Measurements from ENCODE around the gene CTBP1. TPM values are rescaled to one million over a fixed set of nuclear protein-coding genes. Genes with fewer than 3 reads are reported as not detected.

Gene CTBP1
- total and polyA plus RNA-seq, 2 experiments from 2014 or later: 74.0 to 192 TPM

DNA sequence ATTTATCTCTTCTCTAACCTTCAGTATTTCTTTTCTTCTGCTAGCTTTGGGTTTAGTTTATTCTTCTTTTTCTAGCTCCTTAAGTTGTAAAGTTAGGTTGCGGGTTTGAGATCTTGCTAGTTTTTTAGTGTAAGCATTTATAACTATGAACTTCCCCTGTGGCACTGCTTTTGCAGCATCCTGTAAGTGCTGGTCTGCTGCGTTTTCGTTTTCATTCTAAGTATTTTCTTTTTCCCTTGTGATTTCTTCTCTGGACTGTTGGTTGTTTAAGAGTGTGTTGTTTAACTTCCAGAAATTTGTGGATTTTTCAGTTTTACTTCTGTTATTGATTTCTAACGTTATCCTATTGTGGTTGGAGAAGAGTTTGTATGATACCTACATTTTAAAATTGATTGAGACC, 11.0 kb upstream of the CTBP1 start:
- peaks cover 11% of the 10 kb centered on the region for H3K27me3 Mint-ChIP-seq (ENCODE audit: insufficient read depth, low read depth, poor library complexity)
- peaks cover 46% of the 10 kb centered on the region for H3K9me3 Mint-ChIP-seq

More for the DNA sequence above, 11.0 kb upstream of the CTBP1 start:
- Mint-ChIP-seq H3K4me3 (no peak overlapping the region), H3K27ac (no peak overlapping the region), H3K4me1 (no peaks in the 10 kb centered on the region; the same call in 2 of the 3 replicates), H3K36me3 (ENCODE audit: low read depth) (no peaks in the 10 kb centered on the region; the same call in 2 of the 3 replicates)
- no peaks in the 10 kb centered on the region for H3K36me3 ChIP-seq (ENCODE audit: insufficient read depth)
- no peaks in the 10 kb centered on the region for H4K20me1 ChIP-seq (replicated peaks; ENCODE audit: insufficient read depth)
- no peak overlapping the region for H2AFZ ChIP-seq
- H3F3A ChIP-seq (replicated peaks; ENCODE audit: low read depth): no peaks in the 10 kb centered on the region
- no peak overlapping the region for H3K27ac ChIP-seq (ENCODE audit: low read depth)
- H3K9me2 ChIP-seq (ENCODE audit: insufficient read depth): peaks cover 4% of the 10 kb centered on the region; the same call in 1 of the 2 replicates
- no peak overlapping the region for H3K4me2 ChIP-seq
- TF ChIP-seq ZNF114 (CRISPR knock-in tag; IDR thresholded peaks at IDR 0.05) (no peak), EZH2 (IDR thresholded peaks at IDR 0.05; ENCODE audit: low read depth, unreplicated experiment) (no peak), CREB1 (CRISPR knock-in tag; IDR thresholded peaks at IDR 0.05; ENCODE audit: low read depth) (no peak), ZNF331 (CRISPR knock-in tag; IDR thresholded peaks at IDR 0.05; ENCODE audit: low read depth) (no peak), STAT1 (IDR thresholded peaks at IDR 0.05; ENCODE audit: unreplicated experiment) (no peak), EZH2phosphoT487 (IDR thresholded peaks at IDR 0.05; ENCODE audit: unreplicated experiment) (no peak), JUNB (IDR thresholded peaks at IDR 0.05; ENCODE audit: unreplicated experiment) (no peak), POLR2AphosphoS5 (IDR thresholded peaks at IDR 0.05; ENCODE audit: low read depth) (no peak), NANOG (IDR thresholded peaks at IDR 0.05; ENCODE audit: borderline replicate concordance) (no peak)
- TF ChIP-seq, protein P1, sequence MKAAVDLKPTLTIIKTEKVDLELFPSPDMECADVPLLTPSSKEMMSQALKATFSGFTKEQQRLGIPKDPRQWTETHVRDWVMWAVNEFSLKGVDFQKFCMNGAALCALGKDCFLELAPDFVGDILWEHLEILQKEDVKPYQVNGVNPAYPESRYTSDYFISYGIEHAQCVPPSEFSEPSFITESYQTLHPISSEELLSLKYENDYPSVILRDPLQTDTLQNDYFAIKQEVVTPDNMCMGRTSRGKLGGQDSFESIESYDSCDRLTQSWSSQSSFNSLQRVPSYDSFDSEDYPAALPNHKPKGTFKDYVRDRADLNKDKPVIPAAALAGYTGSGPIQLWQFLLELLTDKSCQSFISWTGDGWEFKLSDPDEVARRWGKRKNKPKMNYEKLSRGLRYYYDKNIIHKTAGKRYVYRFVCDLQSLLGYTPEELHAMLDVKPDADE (IDR thresholded peaks at IDR 0.05): no peak
- TF ChIP-seq, protein P2, sequence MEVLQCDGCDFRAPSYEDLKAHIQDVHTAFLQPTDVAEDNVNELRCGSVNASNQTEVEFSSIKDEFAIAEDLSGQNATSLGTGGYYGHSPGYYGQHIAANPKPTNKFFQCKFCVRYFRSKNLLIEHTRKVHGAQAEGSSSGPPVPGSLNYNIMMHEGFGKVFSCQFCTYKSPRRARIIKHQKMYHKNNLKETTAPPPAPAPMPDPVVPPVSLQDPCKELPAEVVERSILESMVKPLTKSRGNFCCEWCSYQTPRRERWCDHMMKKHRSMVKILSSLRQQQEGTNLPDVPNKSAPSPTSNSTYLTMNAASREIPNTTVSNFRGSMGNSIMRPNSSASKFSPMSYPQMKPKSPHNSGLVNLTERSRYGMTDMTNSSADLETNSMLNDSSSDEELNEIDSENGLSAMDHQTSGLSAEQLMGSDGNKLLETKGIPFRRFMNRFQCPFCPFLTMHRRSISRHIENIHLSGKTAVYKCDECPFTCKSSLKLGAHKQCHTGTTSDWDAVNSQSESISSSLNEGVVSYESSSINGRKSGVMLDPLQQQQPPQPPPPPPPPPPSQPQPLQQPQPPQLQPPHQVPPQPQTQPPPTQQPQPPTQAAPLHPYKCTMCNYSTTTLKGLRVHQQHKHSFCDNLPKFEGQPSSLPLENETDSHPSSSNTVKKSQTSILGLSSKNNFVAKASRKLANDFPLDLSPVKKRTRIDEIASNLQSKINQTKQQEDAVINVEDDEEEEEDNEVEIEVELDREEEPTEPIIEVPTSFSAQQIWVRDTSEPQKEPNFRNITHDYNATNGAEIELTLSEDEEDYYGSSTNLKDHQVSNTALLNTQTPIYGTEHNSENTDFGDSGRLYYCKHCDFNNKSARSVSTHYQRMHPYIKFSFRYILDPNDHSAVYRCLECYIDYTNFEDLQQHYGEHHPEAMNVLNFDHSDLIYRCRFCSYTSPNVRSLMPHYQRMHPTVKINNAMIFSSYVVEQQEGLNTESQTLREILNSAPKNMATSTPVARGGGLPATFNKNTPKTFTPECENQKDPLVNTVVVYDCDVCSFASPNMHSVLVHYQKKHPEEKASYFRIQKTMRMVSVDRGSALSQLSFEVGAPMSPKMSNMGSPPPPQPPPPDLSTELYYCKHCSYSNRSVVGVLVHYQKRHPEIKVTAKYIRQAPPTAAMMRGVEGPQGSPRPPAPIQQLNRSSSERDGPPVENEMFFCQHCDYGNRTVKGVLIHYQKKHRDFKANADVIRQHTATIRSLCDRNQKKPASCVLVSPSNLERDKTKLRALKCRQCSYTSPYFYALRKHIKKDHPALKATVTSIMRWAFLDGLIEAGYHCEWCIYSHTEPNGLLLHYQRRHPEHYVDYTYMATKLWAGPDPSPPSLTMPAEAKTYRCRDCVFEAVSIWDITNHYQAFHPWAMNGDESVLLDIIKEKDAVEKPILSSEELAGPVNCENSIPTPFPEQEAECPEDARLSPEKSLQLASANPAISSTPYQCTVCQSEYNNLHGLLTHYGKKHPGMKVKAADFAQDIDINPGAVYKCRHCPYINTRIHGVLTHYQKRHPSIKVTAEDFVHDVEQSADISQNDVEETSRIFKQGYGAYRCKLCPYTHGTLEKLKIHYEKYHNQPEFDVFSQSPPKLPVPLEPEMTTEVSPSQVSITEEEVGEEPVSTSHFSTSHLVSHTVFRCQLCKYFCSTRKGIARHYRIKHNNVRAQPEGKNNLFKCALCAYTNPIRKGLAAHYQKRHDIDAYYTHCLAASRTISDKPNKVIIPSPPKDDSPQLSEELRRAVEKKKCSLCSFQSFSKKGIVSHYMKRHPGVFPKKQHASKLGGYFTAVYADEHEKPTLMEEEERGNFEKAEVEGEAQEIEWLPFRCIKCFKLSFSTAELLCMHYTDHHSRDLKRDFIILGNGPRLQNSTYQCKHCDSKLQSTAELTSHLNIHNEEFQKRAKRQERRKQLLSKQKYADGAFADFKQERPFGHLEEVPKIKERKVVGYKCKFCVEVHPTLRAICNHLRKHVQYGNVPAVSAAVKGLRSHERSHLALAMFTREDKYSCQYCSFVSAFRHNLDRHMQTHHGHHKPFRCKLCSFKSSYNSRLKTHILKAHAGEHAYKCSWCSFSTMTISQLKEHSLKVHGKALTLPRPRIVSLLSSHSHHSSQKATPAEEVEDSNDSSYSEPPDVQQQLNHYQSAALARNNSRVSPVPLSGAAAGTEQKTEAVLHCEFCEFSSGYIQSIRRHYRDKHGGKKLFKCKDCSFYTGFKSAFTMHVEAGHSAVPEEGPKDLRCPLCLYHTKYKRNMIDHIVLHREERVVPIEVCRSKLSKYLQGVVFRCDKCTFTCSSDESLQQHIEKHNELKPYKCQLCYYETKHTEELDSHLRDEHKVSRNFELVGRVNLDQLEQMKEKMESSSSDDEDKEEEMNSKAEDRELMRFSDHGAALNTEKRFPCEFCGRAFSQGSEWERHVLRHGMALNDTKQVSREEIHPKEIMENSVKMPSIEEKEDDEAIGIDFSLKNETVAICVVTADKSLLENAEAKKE (CRISPR knock-in tag; IDR thresholded peaks at IDR 0.05): no peak
- TF ChIP-seq, protein P3, sequence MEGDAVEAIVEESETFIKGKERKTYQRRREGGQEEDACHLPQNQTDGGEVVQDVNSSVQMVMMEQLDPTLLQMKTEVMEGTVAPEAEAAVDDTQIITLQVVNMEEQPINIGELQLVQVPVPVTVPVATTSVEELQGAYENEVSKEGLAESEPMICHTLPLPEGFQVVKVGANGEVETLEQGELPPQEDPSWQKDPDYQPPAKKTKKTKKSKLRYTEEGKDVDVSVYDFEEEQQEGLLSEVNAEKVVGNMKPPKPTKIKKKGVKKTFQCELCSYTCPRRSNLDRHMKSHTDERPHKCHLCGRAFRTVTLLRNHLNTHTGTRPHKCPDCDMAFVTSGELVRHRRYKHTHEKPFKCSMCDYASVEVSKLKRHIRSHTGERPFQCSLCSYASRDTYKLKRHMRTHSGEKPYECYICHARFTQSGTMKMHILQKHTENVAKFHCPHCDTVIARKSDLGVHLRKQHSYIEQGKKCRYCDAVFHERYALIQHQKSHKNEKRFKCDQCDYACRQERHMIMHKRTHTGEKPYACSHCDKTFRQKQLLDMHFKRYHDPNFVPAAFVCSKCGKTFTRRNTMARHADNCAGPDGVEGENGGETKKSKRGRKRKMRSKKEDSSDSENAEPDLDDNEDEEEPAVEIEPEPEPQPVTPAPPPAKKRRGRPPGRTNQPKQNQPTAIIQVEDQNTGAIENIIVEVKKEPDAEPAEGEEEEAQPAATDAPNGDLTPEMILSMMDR (conservative IDR thresholded peaks at IDR 0.05; ENCODE audit: low read depth in 2 of 2): no peak
- TF ChIP-seq, protein P4, sequence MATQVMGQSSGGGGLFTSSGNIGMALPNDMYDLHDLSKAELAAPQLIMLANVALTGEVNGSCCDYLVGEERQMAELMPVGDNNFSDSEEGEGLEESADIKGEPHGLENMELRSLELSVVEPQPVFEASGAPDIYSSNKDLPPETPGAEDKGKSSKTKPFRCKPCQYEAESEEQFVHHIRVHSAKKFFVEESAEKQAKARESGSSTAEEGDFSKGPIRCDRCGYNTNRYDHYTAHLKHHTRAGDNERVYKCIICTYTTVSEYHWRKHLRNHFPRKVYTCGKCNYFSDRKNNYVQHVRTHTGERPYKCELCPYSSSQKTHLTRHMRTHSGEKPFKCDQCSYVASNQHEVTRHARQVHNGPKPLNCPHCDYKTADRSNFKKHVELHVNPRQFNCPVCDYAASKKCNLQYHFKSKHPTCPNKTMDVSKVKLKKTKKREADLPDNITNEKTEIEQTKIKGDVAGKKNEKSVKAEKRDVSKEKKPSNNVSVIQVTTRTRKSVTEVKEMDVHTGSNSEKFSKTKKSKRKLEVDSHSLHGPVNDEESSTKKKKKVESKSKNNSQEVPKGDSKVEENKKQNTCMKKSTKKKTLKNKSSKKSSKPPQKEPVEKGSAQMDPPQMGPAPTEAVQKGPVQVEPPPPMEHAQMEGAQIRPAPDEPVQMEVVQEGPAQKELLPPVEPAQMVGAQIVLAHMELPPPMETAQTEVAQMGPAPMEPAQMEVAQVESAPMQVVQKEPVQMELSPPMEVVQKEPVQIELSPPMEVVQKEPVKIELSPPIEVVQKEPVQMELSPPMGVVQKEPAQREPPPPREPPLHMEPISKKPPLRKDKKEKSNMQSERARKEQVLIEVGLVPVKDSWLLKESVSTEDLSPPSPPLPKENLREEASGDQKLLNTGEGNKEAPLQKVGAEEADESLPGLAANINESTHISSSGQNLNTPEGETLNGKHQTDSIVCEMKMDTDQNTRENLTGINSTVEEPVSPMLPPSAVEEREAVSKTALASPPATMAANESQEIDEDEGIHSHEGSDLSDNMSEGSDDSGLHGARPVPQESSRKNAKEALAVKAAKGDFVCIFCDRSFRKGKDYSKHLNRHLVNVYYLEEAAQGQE (IDR thresholded peaks at IDR 0.05; ENCODE audit: unreplicated experiment): no peak
- H3K79me2 ChIP-seq (replicated peaks; ENCODE audit: insufficient read depth): no peaks in the 10 kb centered on the region
- no peaks in the 10 kb centered on the region for H3K27me3 ChIP-seq (ENCODE audit: insufficient read depth)
- no peak for ATAC-seq
- H3K4me1 ChIP-seq (ENCODE audit: insufficient read depth): no peaks in the 10 kb centered on the region
- H3K4me3 ChIP-seq: no peak overlapping the region
- DNase-seq (ENCODE audit: low spot score): no peak

Measured in GM23338 (cell line).